Trophoblast cell (in vitro differentiated cells and primary cell): ENCODE data around the gene ASH1L.

Source experiments
- DNase-seq, 2 donors: peaks; one replicate each; pipeline ENCODE4 v3.0.0-alpha.2; 2016
- H2AFZ ChIP-seq: 2 replicates; pipeline ENCODE4 v1.6.1; 2013; ENCODE audit warnings: low read length, moderate library complexity, mild to moderate bottlenecking; ENCODE audit not compliant: insufficient read depth, poor library complexity
- H2AK5ac ChIP-seq: 2 replicates; pipeline ENCODE4 v1.6.1; 2013; ENCODE audit warnings: mild to moderate bottlenecking, low read length
- H2BK120ac ChIP-seq: 2 replicates; pipeline ENCODE4 v1.6.1; 2013; ENCODE audit warnings: low read length, mild to moderate bottlenecking, moderate library complexity; ENCODE audit not compliant: insufficient read depth, poor library complexity
- H2BK12ac ChIP-seq: 2 replicates; pipeline ENCODE4 v1.6.1; 2013; ENCODE audit warnings: mild to moderate bottlenecking, low read length, moderate library complexity
- H2BK5ac ChIP-seq: 2 replicates; pipeline ENCODE4 v1.6.1; 2013; ENCODE audit warnings: low read length, low read depth, moderate library complexity, mild to moderate bottlenecking; ENCODE audit not compliant: poor library complexity
- H3K14ac ChIP-seq: 2 replicates; pipeline ENCODE4 v1.6.1; 2013; ENCODE audit warnings: mild to moderate bottlenecking, low read length
- H3K18ac ChIP-seq: 2 replicates; pipeline ENCODE4 v1.6.1; 2013; ENCODE audit warnings: mild to moderate bottlenecking, low read length
- H3K23ac ChIP-seq: 2 replicates; pipeline ENCODE4 v1.6.1; 2013; ENCODE audit warnings: low read length
- H3K27ac ChIP-seq: 2 replicates; pipeline ENCODE4 v1.5.1; 2013; ENCODE audit warnings: low read depth, mild to moderate bottlenecking, inconsistent platforms, low read length, moderate library complexity
- H3K27me3 ChIP-seq: 2 replicates; pipeline ENCODE4 v1.6.1; 2013; ENCODE audit warnings: inconsistent platforms, mild to moderate bottlenecking, low read length, moderate library complexity; ENCODE audit not compliant: insufficient read depth
- H3K36me3 ChIP-seq, 2 experiments: 1 replicate in 1 of 2; 2 replicates in 1 of 2; pipeline ENCODE4 v1.6.1; 2013; ENCODE audit warnings: low read length in 2 of 2, mild to moderate bottlenecking in 2 of 2, moderate library complexity in 1 of 2; ENCODE audit not compliant: insufficient read depth in 2 of 2, control insufficient read depth in 1 of 2
- H3K4ac ChIP-seq: 2 replicates; pipeline ENCODE4 v1.6.1; 2013; ENCODE audit warnings: low read depth, mild to moderate bottlenecking, low read length, moderate library complexity
- H3K4me1 ChIP-seq, 2 experiments: 1 replicate in 1 of 2; 2 replicates in 1 of 2; pipeline ENCODE4 v1.6.1; 2013; ENCODE audit warnings: low read length in 2 of 2, mild to moderate bottlenecking in 2 of 2, moderate library complexity in 1 of 2; ENCODE audit not compliant: insufficient read depth in 2 of 2, control insufficient read depth in 1 of 2
- H3K4me2 ChIP-seq: 2 replicates; pipeline ENCODE4 v1.6.1; 2013; ENCODE audit warnings: inconsistent platforms, mild to moderate bottlenecking, low read length, moderate library complexity
- H3K4me3 ChIP-seq: 2 replicates; pipeline ENCODE4 v1.5.1; 2013; ENCODE audit warnings: mild to moderate bottlenecking, low read depth, low read length, inconsistent platforms
- H3K79me1 ChIP-seq: one replicate; pipeline ENCODE4 v1.6.1; 2013; ENCODE audit warnings: low read length
- H3K79me2 ChIP-seq: 2 replicates; pipeline ENCODE4 v1.6.1; 2013; ENCODE audit warnings: low read length, mild to moderate bottlenecking; ENCODE audit not compliant: control insufficient read depth, insufficient read depth, poor library complexity
- H3K9ac ChIP-seq: 2 replicates; pipeline ENCODE4 v1.6.1; 2013; ENCODE audit warnings: mild to moderate bottlenecking, low read length
- H3K9me3 ChIP-seq: 2 replicates; pipeline ENCODE4 v1.6.1; 2013; ENCODE audit warnings: low read depth, mild to moderate bottlenecking, control low read depth, inconsistent platforms, low read length; ENCODE audit not compliant: insufficient read depth
- H4K12ac ChIP-seq: 2 replicates; pipeline ENCODE4 v1.6.1; 2013; ENCODE audit warnings: low read depth, mild to moderate bottlenecking, low read length, moderate library complexity
- H4K8ac ChIP-seq: 2 replicates; pipeline ENCODE4 v1.6.1; 2013; ENCODE audit warnings: low read depth, mild to moderate bottlenecking, low read length, moderate library complexity
- H4K91ac ChIP-seq: one replicate; pipeline ENCODE4 v1.6.1; 2013; ENCODE audit warnings: low read depth, mild to moderate bottlenecking, low read length, moderate library complexity
- WGBS: extraction: QIAGEN DNeasy Blood & Tissue Kit; methylation state at CpG from one replicate; pipeline ENCODE4 v1.1.7; 2013; ENCODE audit warnings: missing lambda C conversion rate; ENCODE audit not compliant: insufficient read length, insufficient coverage; ENCODE audit errors: extremely low coverage; 5-methylcytosine and 5-hydroxymethylcytosine counted together

Gene ASH1L

GRCh38 chr1:155531624-155532023 is 31.0 kb downstream of the ASH1L start:
- peaks cover 1% of the 10 kb centered on the region for H3K79me2 ChIP-seq

GRCh38 chr1:155529929-155530328 is 32.7 kb downstream of the ASH1L start:
- H3K4me2 ChIP-seq: no peak overlapping the region
- H2BK120ac ChIP-seq: no peak overlapping the region
- peaks cover 0 to 2% of the 10 kb centered on the region in 2 experiments for H3K4me1 ChIP-seq
- H3K4me3 ChIP-seq: no peak overlapping the region
- H2BK12ac ChIP-seq: no peak overlapping the region
- DNase-seq: no peak
- no peak overlapping the region for H3K4ac ChIP-seq
- no peak overlapping the region for H2AFZ ChIP-seq
- peaks cover 3% of the 10 kb centered on the region for H3K79me2 ChIP-seq
- H2AK5ac ChIP-seq: no peak overlapping the region
- H3K9me3 ChIP-seq: no peaks in the 10 kb centered on the region
- no peak overlapping the region for H3K27ac ChIP-seq
- no peaks in the 10 kb centered on the region for H3K27me3 ChIP-seq
- H4K12ac ChIP-seq: no peak overlapping the region
- no peaks in the 10 kb centered on the region for H3K36me3 ChIP-seq
- no peaks in the 10 kb centered on the region for H3K79me1 ChIP-seq
- 100% methylated on average over 1 of the region's 3 CpGs for WGBS
- no peak overlapping the region for H3K9ac ChIP-seq
- no peak overlapping the region for H3K14ac ChIP-seq
- no peak overlapping the region for H4K91ac ChIP-seq
- no peak overlapping the region for H3K18ac ChIP-seq
- no peak overlapping the region for H3K23ac ChIP-seq
- H2BK5ac ChIP-seq: no peak overlapping the region
- H4K8ac ChIP-seq: no peak overlapping the region

More at GRCh38 chr1:155531624-155532023, 31.0 kb downstream of the ASH1L start:
- H4K12ac ChIP-seq: no peak overlapping the region
- H3K9me3 ChIP-seq: no peaks in the 10 kb centered on the region
- whole genome bisulfite sequencing: no CpG with 5 or more reads among the region's 1 CpG
- no peak overlapping the region for H3K14ac ChIP-seq
- no peak overlapping the region for H3K27ac ChIP-seq
- H2AFZ ChIP-seq: no peak overlapping the region
- H4K91ac ChIP-seq: no peak overlapping the region
- no peak overlapping the region for H3K23ac ChIP-seq
- H4K8ac ChIP-seq: no peak overlapping the region
- no peak overlapping the region for H2BK5ac ChIP-seq
- no peaks in the 10 kb centered on the region for H3K27me3 ChIP-seq
- no peak overlapping the region for H2BK120ac ChIP-seq
- no peak overlapping the region for H2BK12ac ChIP-seq
- H3K4ac ChIP-seq: no peak overlapping the region
- no peaks in the 10 kb centered on the region for H3K36me3 ChIP-seq
- H3K4me3 ChIP-seq: no peak overlapping the region
- H3K79me1 ChIP-seq: no peaks in the 10 kb centered on the region
- no peak overlapping the region for H2AK5ac ChIP-seq
- DNase-seq: peak; percentile 61 to 97
- no peak overlapping the region for H3K4me2 ChIP-seq
- H3K4me1 ChIP-seq: peaks cover 0 to 2% of the 10 kb centered on the region in 2 experiments
- no peak overlapping the region for H3K9ac ChIP-seq
- no peak overlapping the region for H3K18ac ChIP-seq

GRCh38 chr1:155529109-155529508 is 33.5 kb downstream of the ASH1L start:
- H4K91ac ChIP-seq: no peak overlapping the region
- no peak overlapping the region for H4K12ac ChIP-seq
- no peaks in the 10 kb centered on the region for H3K27me3 ChIP-seq
- no peak overlapping the region for H3K4me2 ChIP-seq
- H2AFZ ChIP-seq: no peak overlapping the region
- no peak overlapping the region for H3K27ac ChIP-seq
- no peak overlapping the region for H2AK5ac ChIP-seq
- H2BK5ac ChIP-seq: no peak overlapping the region
- no peak overlapping the region for H3K18ac ChIP-seq
- H3K4ac ChIP-seq: no peak overlapping the region
- H3K36me3 ChIP-seq: no peaks in the 10 kb centered on the region
- H3K9me3 ChIP-seq: no peaks in the 10 kb centered on the region
- H2BK12ac ChIP-seq: no peak overlapping the region
- no peak overlapping the region for H3K23ac ChIP-seq
- no CpG with 5 or more reads among the region's 2 CpGs for WGBS
- no peak overlapping the region for H4K8ac ChIP-seq
- H3K79me1 ChIP-seq: no peaks in the 10 kb centered on the region
- no peak for DNase-seq
- no peak overlapping the region for H3K14ac ChIP-seq
- no peak overlapping the region for H3K9ac ChIP-seq
- no peak overlapping the region for H3K4me3 ChIP-seq
- H2BK120ac ChIP-seq: no peak overlapping the region
- H3K4me1 ChIP-seq: peaks cover 0 to 2% of the 10 kb centered on the region in 2 experiments
- H3K79me2 ChIP-seq: peaks cover 4% of the 10 kb centered on the region

GRCh38 chr1:155527677-155528076 is 34.9 kb downstream of the ASH1L start:
- H4K8ac ChIP-seq: no peak overlapping the region
- H3K9ac ChIP-seq: no peak overlapping the region
- no peaks in the 10 kb centered on the region for H3K36me3 ChIP-seq
- no peaks in the 10 kb centered on the region for H3K79me1 ChIP-seq
- H3K23ac ChIP-seq: no peak overlapping the region
- H2BK120ac ChIP-seq: no peak overlapping the region
- no peak overlapping the region for H3K4me3 ChIP-seq
- no CpG with 5 or more reads among the region's 6 CpGs for WGBS
- no peak overlapping the region for H4K12ac ChIP-seq
- peaks cover 6% of the 10 kb centered on the region for H3K79me2 ChIP-seq
- peak overlapping the region; percentile 55 for H3K4ac ChIP-seq
- H2BK12ac ChIP-seq: no peak overlapping the region
- H2BK5ac ChIP-seq: no peak overlapping the region
- peaks cover 0 to 2% of the 10 kb centered on the region in 2 experiments for H3K4me1 ChIP-seq
- no peak overlapping the region for H3K14ac ChIP-seq
- H3K27ac ChIP-seq: no peak overlapping the region
- peak; percentile 73 to 80 for DNase-seq
- H3K4me2 ChIP-seq: no peak overlapping the region
- no peak overlapping the region for H2AK5ac ChIP-seq
- no peak overlapping the region for H2AFZ ChIP-seq
- H3K27me3 ChIP-seq: no peaks in the 10 kb centered on the region
- no peak overlapping the region for H4K91ac ChIP-seq
- peak overlapping the region; percentile 59 for H3K18ac ChIP-seq
- no peaks in the 10 kb centered on the region for H3K9me3 ChIP-seq
